ENCODE results near the gene MAEA.
A peak's percentile ranks its signal among the peaks of the same experiment; 100 is the strongest.

MAEA gene

DNA sequence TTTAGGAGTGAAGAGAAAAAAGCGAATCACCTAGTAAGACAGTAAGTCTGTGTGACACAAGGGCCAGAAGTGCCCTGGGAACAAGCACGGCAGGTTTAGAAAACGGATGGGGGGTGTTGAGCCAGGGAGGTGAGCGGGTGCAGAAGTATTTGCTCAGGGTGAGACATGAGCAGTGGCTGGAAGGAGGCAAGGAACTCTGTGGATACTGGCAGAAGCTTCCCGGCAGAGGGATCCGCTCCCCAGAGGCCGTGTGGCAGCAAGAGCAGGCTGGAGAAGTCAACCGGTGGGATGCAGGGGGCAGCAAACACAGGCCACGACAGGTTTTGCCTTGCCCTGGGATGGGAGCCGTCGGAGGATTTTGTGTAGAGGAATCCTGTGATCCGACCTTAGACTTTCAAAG, 55.0 kb downstream of the MAEA start:
- H3K4me3 ChIP-seq (ENCODE audit: low read depth in 1 of 2, low read length in 2 of 2): peak overlapping the region in 1 of 2 experiments; percentile 85; a peak in 2 of 4 replicates
- peaks cover 36% of the 10 kb centered on the region for H3K4me1 ChIP-seq (ENCODE audit: insufficient read depth, low read length)
- peaks cover 7% of the 10 kb centered on the region; the same call in 1 of the 2 replicates for H4K20me1 ChIP-seq (ENCODE audit: insufficient read depth, low read length)
- TF ChIP-seq, protein P1, sequence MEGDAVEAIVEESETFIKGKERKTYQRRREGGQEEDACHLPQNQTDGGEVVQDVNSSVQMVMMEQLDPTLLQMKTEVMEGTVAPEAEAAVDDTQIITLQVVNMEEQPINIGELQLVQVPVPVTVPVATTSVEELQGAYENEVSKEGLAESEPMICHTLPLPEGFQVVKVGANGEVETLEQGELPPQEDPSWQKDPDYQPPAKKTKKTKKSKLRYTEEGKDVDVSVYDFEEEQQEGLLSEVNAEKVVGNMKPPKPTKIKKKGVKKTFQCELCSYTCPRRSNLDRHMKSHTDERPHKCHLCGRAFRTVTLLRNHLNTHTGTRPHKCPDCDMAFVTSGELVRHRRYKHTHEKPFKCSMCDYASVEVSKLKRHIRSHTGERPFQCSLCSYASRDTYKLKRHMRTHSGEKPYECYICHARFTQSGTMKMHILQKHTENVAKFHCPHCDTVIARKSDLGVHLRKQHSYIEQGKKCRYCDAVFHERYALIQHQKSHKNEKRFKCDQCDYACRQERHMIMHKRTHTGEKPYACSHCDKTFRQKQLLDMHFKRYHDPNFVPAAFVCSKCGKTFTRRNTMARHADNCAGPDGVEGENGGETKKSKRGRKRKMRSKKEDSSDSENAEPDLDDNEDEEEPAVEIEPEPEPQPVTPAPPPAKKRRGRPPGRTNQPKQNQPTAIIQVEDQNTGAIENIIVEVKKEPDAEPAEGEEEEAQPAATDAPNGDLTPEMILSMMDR (IDR thresholded peaks at IDR 0.05; ENCODE audit: borderline replicate concordance, extremely low read depth, low read length, poor library complexity, severe bottlenecking): no peak
- no peak for TF ChIP-seq EZH2 (IDR thresholded peaks at IDR 0.05; ENCODE audit: borderline replicate concordance, low read depth, low read length, severe bottlenecking)
- ATAC-seq (ENCODE audit: insufficient read depth, low read depth) (no peak), DNase-seq (no peak)
- no peaks in the 10 kb centered on the region for H3K9me3 ChIP-seq (ENCODE audit: insufficient read depth, low read length, severe bottlenecking)
- H3K4me2 ChIP-seq (ENCODE audit: insufficient read depth, low read length): peak overlapping the region; percentile 88; the same call in 1 of the 2 replicates
- H3K9ac ChIP-seq (ENCODE audit: low read depth, low read length): peak overlapping the region; percentile 96
- H3K36me3 ChIP-seq (ENCODE audit: insufficient read depth, low read length): peaks cover 26% of the 10 kb centered on the region
- no peaks in the 10 kb centered on the region for H3K27me3 ChIP-seq (ENCODE audit: insufficient read depth, low read length, poor library complexity)
- 0 out of 2 replicates have a peak overlapping the region, but pooled peaks have one; percentile 14 for H3K27ac ChIP-seq (ENCODE audit: low read length)
- peaks cover 36% of the 10 kb centered on the region for H3K79me2 ChIP-seq (ENCODE audit: insufficient read depth, low read length)
- no peak overlapping the region for H2AFZ ChIP-seq (ENCODE audit: low read depth, low read length)

DNA sequence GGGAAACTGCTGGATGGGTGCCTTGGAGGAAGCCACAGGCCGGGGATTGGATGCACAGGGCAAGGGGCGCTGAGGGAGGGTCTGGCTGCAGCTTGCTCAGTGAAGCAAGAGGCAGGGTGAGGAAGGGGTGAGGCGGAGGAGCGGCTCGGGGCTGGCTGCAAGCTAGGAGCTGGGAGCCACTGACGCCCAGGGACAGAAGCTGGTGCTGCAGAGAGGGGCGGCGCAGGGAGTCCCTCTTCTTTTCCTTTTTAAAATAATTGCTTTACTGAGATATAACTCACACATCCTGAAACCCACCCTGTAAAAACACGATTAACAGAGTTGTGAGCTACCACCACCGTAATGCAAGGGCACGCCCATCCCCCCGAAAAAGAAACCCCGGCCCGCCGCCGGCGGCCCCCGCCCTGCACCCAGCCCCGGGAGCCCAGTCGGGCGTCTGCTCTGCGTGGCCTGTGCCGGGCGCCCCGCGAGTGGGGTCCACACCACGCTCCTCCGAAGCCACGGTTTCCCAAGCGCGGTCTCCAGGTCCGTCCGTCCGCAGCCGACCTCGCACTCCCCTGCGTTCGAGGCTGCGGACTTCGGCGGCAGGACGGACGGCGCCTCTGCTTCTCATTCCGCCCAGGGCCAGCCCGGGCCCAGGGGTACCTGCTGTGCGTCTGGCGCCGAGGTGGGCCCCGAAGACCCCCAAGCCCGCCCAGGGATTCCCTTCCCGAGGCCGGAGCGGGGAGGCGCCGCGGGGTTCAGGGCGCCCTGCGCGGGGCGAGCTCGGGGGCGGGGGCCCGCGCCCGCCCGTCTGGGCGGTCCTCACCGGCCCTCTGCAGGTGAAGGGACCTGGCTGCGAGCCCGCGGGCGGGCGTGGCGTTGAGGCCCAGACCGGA, 56.5 kb downstream of the MAEA start:
- H4K20me1 ChIP-seq (ENCODE audit: insufficient read depth, low read length): peaks cover 4% of the 10 kb centered on the region; the same call in 1 of the 2 replicates
- H3K27me3 ChIP-seq (ENCODE audit: insufficient read depth, low read length, poor library complexity): no peaks in the 10 kb centered on the region
- peaks cover 23% of the 10 kb centered on the region for H3K36me3 ChIP-seq (ENCODE audit: insufficient read depth, low read length)
- H3K9me3 ChIP-seq (ENCODE audit: insufficient read depth, low read length, severe bottlenecking): no peaks in the 10 kb centered on the region
- H3K79me2 ChIP-seq (ENCODE audit: insufficient read depth, low read length): peaks cover 40% of the 10 kb centered on the region
- H3K9ac ChIP-seq (ENCODE audit: low read depth, low read length): peak overlapping the region; percentile 96
- TF ChIP-seq, protein P1 (IDR thresholded peaks at IDR 0.05; ENCODE audit: borderline replicate concordance, extremely low read depth, low read length, poor library complexity, severe bottlenecking): peak; percentile 43
- no peak for TF ChIP-seq EZH2 (IDR thresholded peaks at IDR 0.05; ENCODE audit: borderline replicate concordance, low read depth, low read length, severe bottlenecking)
- H3K4me3 ChIP-seq (ENCODE audit: low read depth in 1 of 2, low read length in 2 of 2): peak overlapping the region; percentile 83 to 85
- ATAC-seq (ENCODE audit: insufficient read depth, low read depth): peak; percentile 39
- H2AFZ ChIP-seq (ENCODE audit: low read depth, low read length): peak overlapping the region; percentile 86
- peak; percentile 75 for DNase-seq
- peak overlapping the region; percentile 88 for H3K4me2 ChIP-seq (ENCODE audit: insufficient read depth, low read length)
- peaks cover 44% of the 10 kb centered on the region for H3K4me1 ChIP-seq (ENCODE audit: insufficient read depth, low read length)
- H3K27ac ChIP-seq (ENCODE audit: low read length): peak overlapping the region; percentile 81

GRCh38 chr4:1346781-1347409, 57.2 kb downstream of the MAEA start, which contains the start of gene UVSSA:
TSS of gene UVSSA (plus strand) at chr4:1347208. CDS start at chr4:1348092, 884 bp downstream.
- Histone ChIP-seq H2AFZ (ENCODE audit: low read depth, low read length) (peak within 1 kb of the TSS; percentile 86), H3K9ac (ENCODE audit: low read depth, low read length) (peak within 1 kb of the TSS; percentile 96), H3K4me2 (ENCODE audit: insufficient read depth, low read length) (peak within 1 kb of the TSS; percentile 90), H3K27me3 (ENCODE audit: insufficient read depth, low read length, poor library complexity) (no peaks in the 10 kb centered on the region), H3K27ac (ENCODE audit: low read length) (peak within 1 kb of the TSS; percentile 85), H3K4me1 (ENCODE audit: insufficient read depth, low read length) (peaks cover 48% of the 10 kb centered on the region), H4K20me1 (ENCODE audit: insufficient read depth, low read length) (peaks cover 4% of the 10 kb centered on the region), H3K9me3 (ENCODE audit: insufficient read depth, low read length, severe bottlenecking) (no peaks in the 10 kb centered on the region), H3K36me3 (ENCODE audit: insufficient read depth, low read length) (peaks cover 19% of the 10 kb centered on the region), H3K4me3 (ENCODE audit: low read depth in 1 of 2, low read length in 2 of 2) (peak within 1 kb of the TSS; percentile 83 to 85), H3K79me2 (ENCODE audit: insufficient read depth, low read length) (peaks cover 42% of the 10 kb centered on the region)
- TF ChIP-seq, protein P1 (IDR thresholded peaks at IDR 0.05; ENCODE audit: borderline replicate concordance, extremely low read depth, low read length, poor library complexity, severe bottlenecking): no peak
- no peak for TF ChIP-seq EZH2 (IDR thresholded peaks at IDR 0.05; ENCODE audit: borderline replicate concordance, low read depth, low read length, severe bottlenecking)
- ATAC-seq (ENCODE audit: insufficient read depth, low read depth) (peak; percentile 90), DNase-seq (peak; percentile 100)
